ENCODE measurements around the gene SDR39U1.

Gene SDR39U1

GRCh38 chr14:24411443-24412389 is 30.9 kb downstream of the SDR39U1 start:
- ATAC-seq (peak; percentile 51), DNase-seq (peak; percentile 30)

- ATAC-seq (no peak), DNase-seq (no peak)
Measured at GRCh38 chr14:24409956-24410355, 32.6 kb downstream of the SDR39U1 start.

GRCh38 chr14:24409192-24409591 is 33.4 kb downstream of the SDR39U1 start:
- ATAC-seq (no peak), DNase-seq (no peak)

GRCh38 chr14:24408764-24409163 is 33.8 kb downstream of the SDR39U1 start:
- no peak for DNase-seq
- ATAC-seq: no peak

GRCh38 chr14:24407608-24408325 is 34.8 kb downstream of the SDR39U1 start:
- ATAC-seq: no peak
- DNase-seq: no peak

GRCh38 chr14:24406416-24406815 is 36.2 kb downstream of the SDR39U1 start:
- ATAC-seq (no peak), DNase-seq (no peak)

GRCh38 chr14:24404814-24405213 is 37.8 kb downstream of the SDR39U1 start:
- ATAC-seq: no peak
- DNase-seq: no peak

- ATAC-seq (no peak), DNase-seq (no peak)
Measured at GRCh38 chr14:24403294-24403998, 39.1 kb downstream of the SDR39U1 start.

GRCh38 chr14:24401810-24402702 is 40.5 kb downstream of the SDR39U1 start:
- DNase-seq (no peak), ATAC-seq (no peak)

- DNase-seq: no peak
Measured at GRCh38 chr14:24399999-24400718, 42.4 kb downstream of the SDR39U1 start.

GRCh38 chr14:24399447-24399822 is 43.1 kb downstream of the SDR39U1 start:
- no peak for DNase-seq
- ATAC-seq: peak; percentile 11

More at GRCh38 chr14:24399999-24400718, 42.4 kb downstream of the SDR39U1 start:
- no peak for ATAC-seq

GRCh38 chr14:24398653-24399446 is 43.7 kb downstream of the SDR39U1 start, which contains the start of gene NYNRIN:
TSS of gene NYNRIN (plus strand) at chr14:24399003. CDS start at chr14:24399247, 244 bp downstream.
- peak; percentile 35 for DNase-seq
- ATAC-seq: peak; percentile 62

- DNase-seq (no peak), ATAC-seq (no peak)
Measured at GRCh38 chr14:24398293-24398652, 44.3 kb downstream of the SDR39U1 start.

GRCh38 chr14:24397639-24398292 is 44.8 kb downstream of the SDR39U1 start:
- ATAC-seq: no peak
- DNase-seq: no peak

GRCh38 chr14:24395609-24396582 is 46.7 kb downstream of the SDR39U1 start:
- ATAC-seq (no peak), DNase-seq (no peak)

- DNase-seq (no peak), ATAC-seq (no peak)
Measured at GRCh38 chr14:24394275-24394674, 48.3 kb downstream of the SDR39U1 start.

GRCh38 chr14:24392325-24393091 is 50.1 kb downstream of the SDR39U1 start:
- DNase-seq (no peak), ATAC-seq (no peak)

Data from stimulated activated naive CD8-positive, alpha-beta T cell treated with anti-CD3 and anti-CD28 coated beads, Interleukin-15, Interleukin-2, amounts not matched to agents 100 U/mL and 50 U/mL, for 24 hours (primary cell).